ENCODE results near the gene TMEM171. TPM values are rescaled to one million over a fixed set of nuclear protein-coding genes. Genes with fewer than 3 reads are reported as not detected.
A peak's percentile ranks its signal among the peaks of the same experiment; 100 is the strongest.

TMEM171 gene
- total RNA-seq, 1 experiment from 2014 or later = 5.4 TPM

GRCh38 chr5:73152411-73153388 is 32.3 kb downstream of the TMEM171 start:
- POLR2A ChIA-PET = no interaction called here
- no peaks in the 10 kb centered on the region for H3K4me1 ChIP-seq (ENCODE audit: control insufficient read depth in 1 of 2, insufficient read depth in 2 of 2, low read length in 2 of 2)

More at GRCh38 chr5:73152411-73153388, 32.3 kb downstream of the TMEM171 start:
- Histone ChIP-seq H3K4me2 (ENCODE audit: low read length) (no peak overlapping the region), H3K9me3 (ENCODE audit: control insufficient read depth in 1 of 2, insufficient read depth in 1 of 2, low read depth in 1 of 2, low read length in 2 of 2) (no peaks in the 10 kb centered on the region), H3K27ac (ENCODE audit: low read depth, low read length) (no peak overlapping the region), H3K79me2 (ENCODE audit: insufficient read depth, low read length) (no peaks in the 10 kb centered on the region), H3K36me3 (ENCODE audit: control insufficient read depth in 1 of 2, insufficient read depth in 2 of 2, low read length in 2 of 2) (no peaks in the 10 kb centered on the region), H3K9me2 (ENCODE audit: insufficient read depth) (no peaks in the 10 kb centered on the region), H3K4me3 (replicated peaks in 1 of 2; ENCODE audit: low read depth in 1 of 2, low read length in 2 of 2) (no peak overlapping the region), H3K27me3 (ENCODE audit: insufficient read depth, low read length) (no peaks in the 10 kb centered on the region), H2AFZ (ENCODE audit: low read depth, low read length, poor library complexity, severe bottlenecking) (no peak overlapping the region), H3K9ac (ENCODE audit: low read length) (no peak overlapping the region), H4K20me1 (ENCODE audit: insufficient read depth) (no peaks in the 10 kb centered on the region)
- RAD21 ChIA-PET (ENCODE audit: low non-redundant PET in 1 of 2, low total read pairs in 2 of 2, uncharacterized antibody in 2 of 2, unreplicated experiment in 2 of 2) = no interaction called here
- BruUV-seq (replicated peaks) = no TSS peak
- TF ChIP-seq RAD21 (IDR thresholded peaks at IDR 0.05; ENCODE audit: low read depth) = peak; percentile 53; the same call in 1 of the 2 replicates
- TF ChIP-seq SP1 (IDR thresholded peaks at IDR 0.05; ENCODE audit: low read depth) = no peak
- no peak for TF ChIP-seq YY1 (IDR thresholded peaks at IDR 0.05; ENCODE audit: extremely low read depth, insufficient replicate concordance, low read depth, low read length)
- peak; percentile 33 to 39 (median 37); a peak in 5 of 6 replicates for TF ChIP-seq CTCF (IDR thresholded peaks at IDR 0.05 in 2 of 3, conservative IDR thresholded peaks at IDR 0.05 in 1 of 3; ENCODE audit: borderline replicate concordance in 1 of 3, insufficient read depth in 1 of 3, low read depth in 2 of 3, low read length in 2 of 3)
- CTCF ChIA-PET = interaction anchor here (1.0 to 2.3 kb wide), 3 partner anchors 9 to 19 kb away, joined by 3 to 6 read pairs (median 4); no protein-coding TSS in a partner anchor
- ATAC-seq (peak; percentile 79), DNase-seq (ENCODE audit: low read depth, low spot score) (peak; percentile 6)
- intact Hi-C loops (cut with micrococcal nuclease) = no loop called here

Measured in HCT116 (cell line).